Activated T-cell treated with anti-CD3 and anti-CD28 coated beads for 24 hours (primary cell): ENCODE results near the gene CEP70.
"Not testable (repeated sequence)": the region's sequence is repeated elsewhere in the genome, so short reads cannot be mapped to it uniquely, and the experiment has no call there.

ENCODE experiments used
- DNase-seq: peaks from one replicate; pipeline ENCODE4 v3.0.0-alpha.2; 2020; ENCODE audit warnings: low read depth

Gene CEP70

GRCh38 chr3:138471481-138471880 lies 122.6 kb downstream of the CEP70 start:
- no peak for DNase-seq

GRCh38 chr3:138470687-138471086 lies 123.4 kb downstream of the CEP70 start:
- DNase-seq: no peak

GRCh38 chr3:138469874-138470273 lies 124.2 kb downstream of the CEP70 start:
- no peak for DNase-seq

GRCh38 chr3:138468886-138469285 lies 125.2 kb downstream of the CEP70 start:
- no peak for DNase-seq

- no peak for DNase-seq
These were observed 125.6 kb downstream of the CEP70 start for GRCh38 chr3:138468451-138468850.

- DNase-seq: no peak
These were observed 126.1 kb downstream of the CEP70 start for GRCh38 chr3:138467931-138468330.

- DNase-seq: no peak
These were observed 128.1 kb downstream of the CEP70 start for GRCh38 chr3:138465925-138466324.

GRCh38 chr3:138465451-138465850 lies 128.6 kb downstream of the CEP70 start:
- DNase-seq: no peak

GRCh38 chr3:138464491-138464860 lies 129.6 kb downstream of the CEP70 start:
- no peak for DNase-seq

GRCh38 chr3:138463724-138464490 lies 130.2 kb downstream of the CEP70 start:
- no peak for DNase-seq

GRCh38 chr3:138461896-138462295 lies 132.2 kb downstream of the CEP70 start:
- DNase-seq: no peak

GRCh38 chr3:138461246-138461645 lies 132.8 kb downstream of the CEP70 start:
- no peak for DNase-seq

- no peak for DNase-seq
These were observed 133.4 kb downstream of the CEP70 start for GRCh38 chr3:138460536-138461205.

GRCh38 chr3:138459619-138460535 lies 134.2 kb downstream of the CEP70 start:
- no peak for DNase-seq

GRCh38 chr3:138458774-138459499 lies 135.1 kb downstream of the CEP70 start:
- no peak for DNase-seq

- no peak for DNase-seq
These were observed 136.0 kb downstream of the CEP70 start for GRCh38 chr3:138457863-138458735.

GRCh38 chr3:138456961-138457862 lies 136.8 kb downstream of the CEP70 start:
- DNase-seq: no peak

- DNase-seq: no peak
These were observed 138.0 kb downstream of the CEP70 start for GRCh38 chr3:138455801-138456716.

GRCh38 chr3:138453940-138454339 lies 140.1 kb downstream of the CEP70 start:
- not testable (repeated sequence) for DNase-seq
